Effector memory CD8-positive, alpha-beta T cell (primary cell): ENCODE measurements around the gene AP3S1.
"Not testable (repeated sequence)": the region's sequence is repeated elsewhere in the genome, so short reads cannot be mapped to it uniquely, and the experiment has no call there.

Experiments used
- ATAC-seq: fragments of 150-1000 bp; cut with Tn5 transposase; replicated peaks from 2 replicates; pipeline ENCODE4 v1.10.0; 2021; ENCODE audit warnings: mild to moderate bottlenecking, moderate library complexity
- DNase-seq, 3 experiments: peaks; one replicate each; pipeline ENCODE4 v3.0.0; 2021
- H3K27ac Mint-ChIP-seq, 2 donors: one replicate each; pipeline ENCODE4 v1.8.0; 2022; ENCODE audit warnings: mild to moderate bottlenecking in 2 of 2, mixed read lengths in 2 of 2, moderate library complexity in 2 of 2
- H3K27me3 Mint-ChIP-seq, 2 donors: one replicate each; pipeline ENCODE4 v1.8.0; 2022; ENCODE audit warnings: mixed read lengths in 2 of 2
- H3K36me3 Mint-ChIP-seq: one replicate; pipeline ENCODE4 v1.8.0; 2022; ENCODE audit warnings: mild to moderate bottlenecking, moderate library complexity, mixed read lengths; ENCODE audit not compliant: insufficient read depth
- H3K4me1 Mint-ChIP-seq, 2 donors: one replicate each; pipeline ENCODE4 v1.8.0; 2022; ENCODE audit warnings: low read depth in 2 of 2, mixed read lengths in 2 of 2
- H3K4me3 Mint-ChIP-seq, 2 donors: one replicate each; pipeline ENCODE4 v1.8.0; 2022; ENCODE audit warnings: mild to moderate bottlenecking in 2 of 2, mixed read lengths in 2 of 2, moderate library complexity in 2 of 2
- H3K9me3 Mint-ChIP-seq, 2 donors: one replicate each; pipeline ENCODE4 v1.8.0; 2022; ENCODE audit warnings: mixed read lengths in 2 of 2

The AP3S1 gene

DNA sequence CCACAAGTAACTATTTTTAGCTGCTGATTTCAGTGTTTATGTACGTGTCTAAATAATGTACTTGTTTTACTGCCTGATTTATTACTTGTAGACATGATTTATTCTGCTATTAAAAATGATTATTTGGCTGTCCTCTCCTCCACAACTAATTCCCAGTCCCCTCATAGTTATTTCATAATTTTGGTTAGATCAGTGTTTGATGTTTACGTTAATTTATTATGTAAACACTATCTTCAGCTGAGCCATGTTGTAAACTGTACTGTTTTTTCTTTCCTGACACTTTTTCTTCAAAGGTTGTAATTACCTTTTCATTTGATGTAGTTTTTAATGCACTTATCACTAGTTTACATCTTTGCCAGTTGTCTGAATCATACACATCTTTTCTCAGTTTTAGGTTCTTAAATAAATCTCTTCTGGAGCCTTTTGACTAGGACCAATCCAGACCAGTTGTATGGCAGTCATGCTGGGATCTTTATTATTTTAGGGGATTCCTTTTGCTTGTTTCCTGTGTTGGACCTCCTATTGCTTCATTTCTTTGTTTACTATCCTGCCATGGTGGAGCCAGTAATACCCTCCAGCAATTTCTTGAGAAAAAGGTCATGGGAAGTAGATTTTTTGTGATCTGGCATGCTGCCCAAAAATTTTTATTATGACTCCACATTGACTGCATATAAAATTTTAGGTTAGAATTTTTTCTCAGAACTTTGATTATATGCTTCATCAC lies 16.1 kb downstream of the AP3S1 start:
- Mint-ChIP-seq H3K27ac (no peak overlapping the region), H3K27me3 (no peaks in the 10 kb centered on the region), H3K9me3 (no peaks in the 10 kb centered on the region), H3K4me3 (no peak overlapping the region), H3K4me1 (peaks cover 23 to 28% of the 10 kb centered on the region in 2 donors), H3K36me3 (peaks cover 4% of the 10 kb centered on the region)
- DNase-seq (no peak), ATAC-seq (no peak)

DNA sequence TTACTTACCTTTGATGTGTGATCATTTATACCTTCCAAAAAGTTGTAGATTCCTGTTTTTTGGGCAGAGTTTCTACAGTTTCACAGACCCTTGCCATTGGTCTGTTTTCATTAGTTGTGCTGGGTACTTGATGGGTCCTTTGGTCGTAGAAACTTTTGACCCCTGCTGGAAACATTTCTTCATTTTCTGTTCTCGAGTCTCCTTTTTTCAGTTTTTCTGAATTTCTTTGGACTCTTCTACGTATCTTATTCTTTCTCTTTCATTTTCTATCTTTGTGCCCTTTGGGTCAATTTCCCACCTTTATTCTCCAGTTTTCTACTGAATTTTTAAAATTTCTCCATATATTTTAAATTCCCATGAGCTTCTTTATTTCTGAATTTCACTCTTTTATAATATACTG lies 16.7 kb downstream of the AP3S1 start:
- no peak for ATAC-seq
- Mint-ChIP-seq H3K27me3 (no peaks in the 10 kb centered on the region), H3K27ac (no peak overlapping the region), H3K4me1 (peaks cover 23 to 25% of the 10 kb centered on the region in 2 donors), H3K36me3 (peaks cover 4% of the 10 kb centered on the region), H3K9me3 (no peaks in the 10 kb centered on the region), H3K4me3 (peak overlapping the region; percentile 21 to 45)
- DNase-seq: no peak

DNA sequence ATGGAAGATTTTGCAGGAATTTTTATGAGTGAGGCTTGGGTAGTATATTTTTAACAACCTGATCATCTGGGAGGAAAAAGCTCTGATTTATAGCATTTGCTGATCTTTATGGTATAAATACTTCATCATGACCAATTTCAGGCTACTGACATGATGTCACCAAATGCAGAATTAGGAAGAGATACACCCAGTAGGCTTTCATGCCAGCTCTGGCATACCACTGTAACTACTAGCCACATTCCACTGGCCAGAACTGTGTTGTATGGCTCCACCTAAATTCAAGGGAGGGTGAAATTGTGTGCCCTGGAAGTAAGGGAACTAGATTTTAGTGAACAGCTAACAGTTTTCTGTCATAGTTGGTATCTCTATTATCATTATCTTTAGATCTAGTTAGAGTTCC lies 17.6 kb downstream of the AP3S1 start:
- H3K27me3 Mint-ChIP-seq: no peaks in the 10 kb centered on the region
- H3K9me3 Mint-ChIP-seq: no peaks in the 10 kb centered on the region
- no peak overlapping the region for H3K27ac Mint-ChIP-seq
- ATAC-seq (no peak), DNase-seq (no peak)
- peaks cover 4% of the 10 kb centered on the region for H3K36me3 Mint-ChIP-seq
- no peak overlapping the region for H3K4me3 Mint-ChIP-seq
- H3K4me1 Mint-ChIP-seq: peaks cover 19 to 21% of the 10 kb centered on the region in 2 donors

DNA sequence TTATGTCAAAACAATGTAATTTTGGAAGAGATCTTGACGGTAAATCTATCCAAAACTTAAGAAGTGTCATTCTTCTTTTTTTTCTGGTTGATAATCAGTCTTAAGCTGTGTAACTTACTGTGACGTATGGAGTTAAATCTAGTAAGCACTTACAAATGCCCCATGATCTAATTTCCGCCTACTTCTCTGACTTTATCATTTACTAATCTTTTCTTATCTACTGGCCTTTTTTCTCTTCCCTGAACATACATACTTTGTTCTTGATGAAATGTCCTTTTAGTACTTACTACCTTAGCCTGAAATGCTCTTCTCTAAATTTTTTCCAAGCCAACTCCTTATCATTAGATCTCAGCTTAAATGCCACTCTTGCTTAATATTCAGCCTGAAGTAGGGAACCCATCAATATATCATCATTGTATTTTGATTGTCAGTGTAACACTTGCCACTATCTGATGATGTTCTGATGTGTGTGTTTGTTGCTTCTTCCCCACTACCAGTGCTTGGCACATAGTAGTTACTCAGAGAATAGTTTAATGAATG lies 27.6 kb downstream of the AP3S1 start:
- H3K4me3 Mint-ChIP-seq: no peak overlapping the region
- peaks cover 7% of the 10 kb centered on the region for H3K36me3 Mint-ChIP-seq
- ATAC-seq (no peak), DNase-seq (no peak)
- H3K4me1 Mint-ChIP-seq: peaks cover 2 to 16% of the 10 kb centered on the region in 2 donors
- H3K9me3 Mint-ChIP-seq: no peaks in the 10 kb centered on the region
- no peak overlapping the region for H3K27ac Mint-ChIP-seq
- H3K27me3 Mint-ChIP-seq: no peaks in the 10 kb centered on the region

DNA sequence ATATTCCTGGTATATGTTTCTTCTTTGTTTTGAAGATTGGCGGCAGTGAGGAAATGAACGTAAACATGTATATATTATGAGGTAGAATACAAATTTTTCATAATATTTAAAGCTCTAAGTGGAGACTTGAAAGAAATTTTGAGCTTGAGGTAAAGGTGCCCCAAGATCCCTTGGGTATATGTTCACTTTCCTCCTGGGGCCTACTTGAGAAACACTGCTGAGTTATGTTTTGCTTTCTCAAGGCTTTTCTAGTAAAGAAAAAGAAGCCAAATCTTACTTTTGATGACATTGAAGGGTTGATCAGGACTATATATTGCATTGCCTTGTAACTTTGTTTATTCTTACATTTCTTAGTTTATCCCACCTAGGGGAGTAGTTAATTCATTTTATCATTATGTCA lies 30.7 kb downstream of the AP3S1 start:
- H3K27ac Mint-ChIP-seq: peak overlapping the region in 1 of 2 donors; percentile 16
- no peaks in the 10 kb centered on the region for H3K27me3 Mint-ChIP-seq
- ATAC-seq (no peak), DNase-seq (no peak)
- H3K36me3 Mint-ChIP-seq: peaks cover 7% of the 10 kb centered on the region
- no peak overlapping the region for H3K4me3 Mint-ChIP-seq
- H3K9me3 Mint-ChIP-seq: no peaks in the 10 kb centered on the region
- peaks cover 0 to 6% of the 10 kb centered on the region in 2 donors for H3K4me1 Mint-ChIP-seq

DNA sequence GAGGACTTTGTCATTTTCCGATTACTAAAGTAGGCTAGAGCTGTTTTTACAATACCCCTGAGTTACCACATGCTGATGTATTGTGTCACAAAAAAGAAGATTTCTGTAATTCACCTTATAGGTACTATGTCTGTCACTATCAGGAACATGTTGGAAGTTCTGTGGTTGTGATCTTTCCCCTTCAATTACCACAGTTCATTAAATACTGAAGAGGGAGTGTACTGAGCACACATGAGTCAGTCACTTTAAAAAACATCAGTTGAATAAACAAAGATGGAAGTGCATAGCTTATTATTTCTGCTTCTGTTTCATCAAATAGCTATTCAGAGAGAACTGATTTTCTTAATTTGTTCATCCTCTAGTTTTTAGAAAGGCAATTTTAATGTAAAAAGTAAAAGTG lies 31.7 kb downstream of the AP3S1 start:
- ATAC-seq (no peak), DNase-seq (no peak)
- Mint-ChIP-seq H3K4me1 (peaks cover 0 to 6% of the 10 kb centered on the region in 2 donors), H3K4me3 (no peak overlapping the region), H3K27ac (no peak overlapping the region), H3K36me3 (peaks cover 7% of the 10 kb centered on the region), H3K27me3 (no peaks in the 10 kb centered on the region), H3K9me3 (no peaks in the 10 kb centered on the region)

DNA sequence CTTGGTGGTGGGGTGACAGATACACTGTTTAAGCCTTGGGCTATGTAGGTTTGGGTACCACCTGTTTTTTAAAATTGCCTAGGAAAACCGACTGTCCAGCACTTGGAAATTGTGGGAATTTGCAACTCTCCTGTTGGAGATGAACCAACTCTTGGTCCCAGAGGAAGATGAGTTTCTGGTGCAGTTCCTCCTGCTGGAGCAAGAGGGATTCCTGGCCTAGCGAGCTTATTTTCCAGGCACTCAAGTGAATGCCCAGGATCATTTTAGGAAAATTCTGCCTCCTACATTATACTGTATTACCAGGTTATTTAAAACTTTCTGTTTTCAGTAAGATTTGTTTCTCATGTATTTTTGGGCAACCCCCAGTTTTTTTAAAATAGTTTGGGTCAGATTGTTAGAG lies 33.7 kb downstream of the AP3S1 start:
- no peak overlapping the region for H3K27ac Mint-ChIP-seq
- peaks cover 9 to 22% of the 10 kb centered on the region in 2 donors for H3K4me1 Mint-ChIP-seq
- ATAC-seq (no peak), DNase-seq (no peak)
- H3K36me3 Mint-ChIP-seq: peaks cover 7% of the 10 kb centered on the region
- H3K27me3 Mint-ChIP-seq: no peaks in the 10 kb centered on the region
- H3K4me3 Mint-ChIP-seq: no peak overlapping the region
- H3K9me3 Mint-ChIP-seq: no peaks in the 10 kb centered on the region

DNA sequence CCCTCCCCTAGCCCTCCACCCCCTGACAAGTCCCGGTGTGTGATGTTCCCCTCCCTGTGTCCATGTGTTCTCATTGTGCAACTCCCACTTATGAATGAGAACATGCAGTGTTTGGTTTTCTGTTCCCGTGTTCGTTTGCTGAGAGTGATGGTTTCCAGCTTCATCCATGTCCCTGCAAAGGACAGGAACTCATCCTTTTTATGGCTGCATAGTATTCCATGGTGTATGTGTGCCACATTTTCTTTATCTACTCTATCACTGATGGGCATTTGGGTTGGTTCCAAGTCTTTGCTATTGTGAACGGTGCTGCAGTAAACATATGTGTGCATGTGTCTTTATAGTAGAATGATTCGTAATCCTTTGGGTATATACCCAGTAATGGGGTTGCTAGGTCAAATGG lies 35.6 kb downstream of the AP3S1 start:
- not testable (repeated sequence) for H3K27ac Mint-ChIP-seq, H3K9me3 Mint-ChIP-seq, H3K36me3 Mint-ChIP-seq, H3K27me3 Mint-ChIP-seq, DNase-seq, ATAC-seq, H3K4me3 Mint-ChIP-seq
- peaks cover 20 to 34% of the 10 kb centered on the region in 2 donors for H3K4me1 Mint-ChIP-seq

DNA sequence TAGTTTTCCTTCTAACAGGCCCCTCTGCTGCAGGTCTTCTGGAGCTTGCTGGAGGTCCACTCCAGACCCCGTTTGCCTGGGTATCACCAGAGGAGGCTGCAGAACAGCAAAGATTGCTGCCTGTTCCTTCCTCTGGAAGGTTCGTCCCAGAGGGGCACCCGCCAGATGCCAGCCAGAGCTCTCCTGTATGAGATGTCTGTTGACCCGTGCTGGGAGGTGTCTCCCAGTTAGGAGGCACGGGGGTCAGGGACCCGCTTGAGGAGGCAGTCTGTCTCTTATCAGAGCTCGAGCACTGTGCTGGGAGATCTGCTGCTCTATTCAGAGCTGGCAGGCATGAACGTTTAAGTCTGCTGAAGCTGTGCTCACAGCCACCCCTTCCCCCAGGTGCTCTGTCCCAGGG lies 40.7 kb downstream of the AP3S1 start:
- H3K4me1 Mint-ChIP-seq: peaks cover 24 to 32% of the 10 kb centered on the region in 2 donors
- ATAC-seq, H3K4me3 Mint-ChIP-seq, DNase-seq, H3K9me3 Mint-ChIP-seq, H3K27ac Mint-ChIP-seq, H3K36me3 Mint-ChIP-seq, H3K27me3 Mint-ChIP-seq: not testable (repeated sequence)

DNA sequence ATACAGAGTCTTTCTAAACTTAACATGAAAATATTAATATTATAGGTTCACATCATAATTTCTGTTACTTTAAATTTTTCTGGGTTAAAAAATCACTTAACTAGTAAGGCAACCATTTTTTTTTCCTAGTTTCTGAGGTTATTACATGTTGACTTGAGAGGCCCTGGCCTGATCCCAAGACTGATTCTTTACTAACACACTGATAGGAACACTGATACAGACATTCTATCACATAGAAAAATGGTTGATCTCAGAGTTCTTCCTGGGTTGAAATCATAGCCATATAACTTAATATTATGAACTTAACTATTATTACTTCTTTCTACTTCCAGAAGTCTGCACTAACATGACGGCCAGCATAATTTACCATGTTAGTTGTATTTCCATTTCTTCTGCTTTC lies 43.0 kb downstream of the AP3S1 start:
- Mint-ChIP-seq H3K4me3 (no peak overlapping the region), H3K36me3 (peaks cover 1% of the 10 kb centered on the region), H3K4me1 (peaks cover 17 to 22% of the 10 kb centered on the region in 2 donors), H3K9me3 (no peaks in the 10 kb centered on the region), H3K27ac (no peak overlapping the region), H3K27me3 (no peaks in the 10 kb centered on the region)
- DNase-seq (no peak), ATAC-seq (no peak)

DNA sequence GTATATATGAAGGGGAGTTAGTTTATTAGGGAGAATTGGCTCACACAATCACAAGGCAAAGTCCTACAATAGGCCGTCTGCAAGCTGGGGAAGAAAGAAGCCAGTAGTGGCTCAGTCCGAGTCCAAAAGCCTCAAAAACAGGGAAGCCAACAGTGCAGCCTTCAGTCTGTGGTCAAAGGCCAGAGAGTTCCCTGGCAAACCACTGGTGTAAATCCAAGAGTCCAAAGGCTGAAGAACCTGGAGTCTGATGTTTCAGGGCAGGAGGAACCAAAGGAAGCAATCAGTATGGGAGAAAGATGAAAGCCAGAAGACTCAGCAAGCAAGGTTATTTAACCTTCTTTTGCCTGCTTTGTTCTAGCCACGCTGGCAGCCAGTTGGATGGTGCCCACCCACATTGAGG lies 43.5 kb downstream of the AP3S1 start:
- ATAC-seq, H3K27ac Mint-ChIP-seq, H3K4me3 Mint-ChIP-seq, H3K9me3 Mint-ChIP-seq, DNase-seq, H3K27me3 Mint-ChIP-seq, H3K36me3 Mint-ChIP-seq: not testable (repeated sequence)
- H3K4me1 Mint-ChIP-seq: peaks cover 17 to 18% of the 10 kb centered on the region in 2 donors

DNA sequence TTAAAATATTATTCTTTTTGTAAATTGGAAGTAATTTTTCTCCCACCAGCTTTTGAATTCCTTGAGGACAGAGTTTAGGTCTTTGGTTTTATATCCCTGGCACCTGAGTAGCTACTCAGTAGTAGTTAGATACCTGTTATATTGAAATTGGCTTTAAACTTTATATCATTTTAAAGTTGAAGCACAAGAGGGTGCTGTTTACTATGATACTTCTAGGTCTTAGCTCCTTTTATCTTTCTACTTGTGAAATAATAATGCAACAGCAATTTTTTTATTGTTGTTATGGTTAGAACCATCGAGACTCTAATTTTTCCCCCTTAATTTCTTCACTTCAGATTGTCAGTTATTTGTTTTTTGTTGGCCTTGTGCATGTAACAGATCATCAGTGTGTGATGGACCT lies 46.3 kb downstream of the AP3S1 start:
- Mint-ChIP-seq H3K27ac (no peak overlapping the region), H3K36me3 (peaks cover 3% of the 10 kb centered on the region), H3K4me1 (peaks cover 2 to 4% of the 10 kb centered on the region in 2 donors), H3K27me3 (no peaks in the 10 kb centered on the region), H3K4me3 (no peak overlapping the region), H3K9me3 (no peaks in the 10 kb centered on the region)
- DNase-seq (no peak), ATAC-seq (no peak)

DNA sequence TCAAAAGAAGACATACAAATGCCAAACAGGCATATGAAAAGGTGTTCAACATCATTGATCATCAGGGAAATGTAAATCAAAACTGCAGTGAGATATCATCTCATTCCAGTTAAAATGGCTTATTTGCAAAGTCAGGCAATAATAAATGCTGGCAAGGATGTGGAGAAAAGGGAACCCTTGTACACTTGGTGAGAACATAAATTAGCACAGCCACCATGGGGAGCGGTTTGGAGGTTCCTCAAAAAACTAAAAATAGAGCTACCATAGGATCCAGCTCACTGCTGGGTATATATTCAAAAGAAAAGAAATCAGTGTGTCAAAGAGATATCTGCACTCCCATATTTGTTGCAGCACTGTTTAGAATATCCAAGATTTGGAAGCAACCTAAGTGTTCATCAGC lies 50.3 kb downstream of the AP3S1 start:
- DNase-seq (no peak), ATAC-seq (no peak)
- peaks cover 7% of the 10 kb centered on the region for H3K36me3 Mint-ChIP-seq
- no peaks in the 10 kb centered on the region for H3K4me1 Mint-ChIP-seq
- no peak overlapping the region for H3K4me3 Mint-ChIP-seq
- H3K27ac Mint-ChIP-seq: peak overlapping the region; percentile 15 to 33
- H3K9me3 Mint-ChIP-seq: no peaks in the 10 kb centered on the region
- H3K27me3 Mint-ChIP-seq: no peaks in the 10 kb centered on the region

DNA sequence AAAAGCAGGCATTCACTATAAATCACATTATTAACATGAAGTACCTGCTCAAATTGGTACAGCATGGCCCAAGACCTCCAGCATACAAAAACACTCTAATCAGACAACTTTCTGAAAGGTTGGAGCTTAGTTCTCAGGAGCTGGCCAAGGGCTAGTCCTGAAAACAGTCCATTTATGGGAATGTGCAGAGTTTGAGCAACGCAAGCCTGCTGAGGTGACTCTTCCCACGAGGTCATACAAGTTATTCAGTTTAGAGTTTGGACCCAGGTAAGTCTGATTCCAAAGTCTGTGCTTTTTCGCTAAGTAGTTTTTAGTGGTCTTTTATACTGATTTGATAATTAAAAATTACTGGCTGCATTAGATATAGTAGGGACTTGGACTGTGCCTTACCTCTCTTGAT lies 52.6 kb downstream of the AP3S1 start:
- H3K27me3 Mint-ChIP-seq: no peaks in the 10 kb centered on the region
- H3K9me3 Mint-ChIP-seq: no peaks in the 10 kb centered on the region
- H3K4me1 Mint-ChIP-seq: no peaks in the 10 kb centered on the region
- DNase-seq (no peak), ATAC-seq (no peak)
- H3K36me3 Mint-ChIP-seq: peaks cover 12% of the 10 kb centered on the region
- no peak overlapping the region for H3K4me3 Mint-ChIP-seq
- H3K27ac Mint-ChIP-seq: no peak overlapping the region
